ENCODE measurements around the gene LPO.

- TF ChIP-seq EZH2 (IDR thresholded peaks at IDR 0.05; ENCODE audit: borderline replicate concordance) (no peak), CTCF (IDR thresholded peaks at IDR 0.05; ENCODE audit: poor library complexity) (no peak), EZH2phosphoT487 (IDR thresholded peaks at IDR 0.05; ENCODE audit: low read depth, severe bottlenecking, unreplicated experiment) (no peak)
Observed at GRCh38 chr17:58277802-58278595, 39.6 kb downstream of the LPO start.

All from hepatocyte (in vitro differentiated cells).